ENCODE data around the gene DPF3. TPM values are rescaled to one million over a fixed set of nuclear protein-coding genes. Genes with fewer than 3 reads are reported as not detected.

The DPF3 gene
- total RNA-seq, 2 donors from 2014 or later = 11.0 TPM; not detected in 1

DNA sequence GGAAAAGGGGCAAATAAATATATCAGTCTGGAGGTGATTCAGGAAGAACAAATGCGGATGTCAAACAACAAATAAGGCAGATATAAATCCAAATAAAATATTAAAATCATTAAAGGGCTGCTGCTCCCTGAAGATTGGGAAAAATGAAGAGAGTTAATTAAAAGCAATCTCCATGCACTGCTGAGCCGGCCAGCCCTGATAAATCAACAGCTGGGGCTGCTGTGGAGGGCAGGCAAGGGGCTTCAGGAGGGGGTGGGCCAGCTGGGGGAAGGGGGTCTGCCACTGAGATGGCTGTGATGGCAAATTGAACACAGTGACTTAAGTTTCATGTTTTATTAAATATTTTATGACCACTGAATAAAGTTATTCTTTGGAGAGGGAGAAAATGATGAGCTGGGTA is 12.4 kb downstream of the DPF3 start:
- no peaks in the 10 kb centered on the region for H3K36me3 ChIP-seq
- intact Hi-C loops (cut with DNase I) = no loop called here
- WGBS = 70% methylated on average over 2 of the region's 2 CpGs
- no peak overlapping the region for H3K27ac ChIP-seq
- H3K4me3 ChIP-seq = no peak overlapping the region
- no peaks in the 10 kb centered on the region for H3K9me3 ChIP-seq
- DNase-seq (ENCODE audit: low spot score) = no peak
- H3K27me3 ChIP-seq (replicated peaks; ENCODE audit: insufficient read depth) = no peaks in the 10 kb centered on the region
- TF ChIP-seq, protein P1, sequence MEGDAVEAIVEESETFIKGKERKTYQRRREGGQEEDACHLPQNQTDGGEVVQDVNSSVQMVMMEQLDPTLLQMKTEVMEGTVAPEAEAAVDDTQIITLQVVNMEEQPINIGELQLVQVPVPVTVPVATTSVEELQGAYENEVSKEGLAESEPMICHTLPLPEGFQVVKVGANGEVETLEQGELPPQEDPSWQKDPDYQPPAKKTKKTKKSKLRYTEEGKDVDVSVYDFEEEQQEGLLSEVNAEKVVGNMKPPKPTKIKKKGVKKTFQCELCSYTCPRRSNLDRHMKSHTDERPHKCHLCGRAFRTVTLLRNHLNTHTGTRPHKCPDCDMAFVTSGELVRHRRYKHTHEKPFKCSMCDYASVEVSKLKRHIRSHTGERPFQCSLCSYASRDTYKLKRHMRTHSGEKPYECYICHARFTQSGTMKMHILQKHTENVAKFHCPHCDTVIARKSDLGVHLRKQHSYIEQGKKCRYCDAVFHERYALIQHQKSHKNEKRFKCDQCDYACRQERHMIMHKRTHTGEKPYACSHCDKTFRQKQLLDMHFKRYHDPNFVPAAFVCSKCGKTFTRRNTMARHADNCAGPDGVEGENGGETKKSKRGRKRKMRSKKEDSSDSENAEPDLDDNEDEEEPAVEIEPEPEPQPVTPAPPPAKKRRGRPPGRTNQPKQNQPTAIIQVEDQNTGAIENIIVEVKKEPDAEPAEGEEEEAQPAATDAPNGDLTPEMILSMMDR (IDR thresholded peaks at IDR 0.05) = no peak
- TF ChIP-seq POLR2A (IDR thresholded peaks at IDR 0.05) = no peak
- no peak for TF ChIP-seq POLR2AphosphoS5 (IDR thresholded peaks at IDR 0.05)
- H3K4me1 ChIP-seq (replicated peaks) = no peaks in the 10 kb centered on the region

- intact Hi-C loops (cut with DNase I) = no loop called here
- Histone ChIP-seq H3K9me3 (no peaks in the 10 kb centered on the region), H3K27ac (no peak overlapping the region), H3K36me3 (no peaks in the 10 kb centered on the region), H3K4me1 (replicated peaks) (no peaks in the 10 kb centered on the region), H3K27me3 (replicated peaks; ENCODE audit: insufficient read depth) (no peaks in the 10 kb centered on the region), H3K4me3 (no peak overlapping the region)
- TF ChIP-seq, protein P1 (IDR thresholded peaks at IDR 0.05) = no peak
- TF ChIP-seq POLR2AphosphoS5 (IDR thresholded peaks at IDR 0.05) = no peak
- no peak for TF ChIP-seq POLR2A (IDR thresholded peaks at IDR 0.05)
- DNase-seq (ENCODE audit: low spot score) = no peak
- 84% methylated on average over 2 of the region's 2 CpGs for WGBS
Measured at GRCh38 chr14:72880820-72881219, 13.1 kb downstream of the DPF3 start.

GRCh38 chr14:72880164-72880563 is 13.7 kb downstream of the DPF3 start:
- intact Hi-C loops (cut with DNase I) = no loop called here
- no peak for DNase-seq (ENCODE audit: low spot score)
- no peaks in the 10 kb centered on the region for H3K27me3 ChIP-seq (replicated peaks; ENCODE audit: insufficient read depth)
- H3K36me3 ChIP-seq = no peaks in the 10 kb centered on the region
- H3K9me3 ChIP-seq = no peaks in the 10 kb centered on the region
- TF ChIP-seq, protein P1 (IDR thresholded peaks at IDR 0.05) = no peak
- TF ChIP-seq POLR2A (IDR thresholded peaks at IDR 0.05) = no peak
- no peak for TF ChIP-seq POLR2AphosphoS5 (IDR thresholded peaks at IDR 0.05)
- H3K4me3 ChIP-seq = no peak overlapping the region
- 93% methylated on average over 2 of the region's 2 CpGs for WGBS
- H3K4me1 ChIP-seq (replicated peaks) = no peaks in the 10 kb centered on the region
- H3K27ac ChIP-seq = no peak overlapping the region

DNA sequence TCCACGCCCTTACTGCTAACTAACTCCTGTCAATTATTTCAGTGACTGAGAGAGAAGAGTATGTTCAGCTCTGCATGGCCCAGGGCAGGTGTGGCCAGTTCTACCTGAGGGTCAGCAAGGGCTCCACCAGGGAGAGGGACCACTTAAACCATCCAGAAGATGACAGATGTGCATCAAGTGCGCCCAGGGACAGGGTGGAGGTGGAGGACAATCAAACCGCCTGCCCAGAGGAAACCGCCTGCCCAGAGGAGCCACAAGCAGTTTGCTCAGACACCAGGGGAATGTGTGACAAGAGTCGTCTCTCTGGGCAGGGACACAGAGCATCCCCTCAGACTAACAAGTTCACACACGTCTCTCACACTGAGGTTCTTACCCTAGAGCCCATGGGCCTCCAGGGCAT is 14.5 kb downstream of the DPF3 start:
- H3K4me3 ChIP-seq = no peak overlapping the region
- no peaks in the 10 kb centered on the region for H3K9me3 ChIP-seq
- H3K4me1 ChIP-seq (replicated peaks) = no peaks in the 10 kb centered on the region
- intact Hi-C loops (cut with DNase I) = no loop called here
- H3K27me3 ChIP-seq (replicated peaks; ENCODE audit: insufficient read depth) = no peaks in the 10 kb centered on the region
- WGBS = 63% methylated on average over 6 of the region's 6 CpGs
- H3K27ac ChIP-seq = no peak overlapping the region
- H3K36me3 ChIP-seq = no peaks in the 10 kb centered on the region
- no peak for DNase-seq (ENCODE audit: low spot score)
- TF ChIP-seq POLR2A (IDR thresholded peaks at IDR 0.05) (no peak), POLR2AphosphoS5 (IDR thresholded peaks at IDR 0.05) (no peak)
- TF ChIP-seq, protein P1 (IDR thresholded peaks at IDR 0.05) = no peak

- intact Hi-C loops (cut with DNase I) = no loop called here
- 89% methylated on average over 5 of the region's 5 CpGs for WGBS
- Histone ChIP-seq H3K4me3 (no peak overlapping the region), H3K36me3 (no peaks in the 10 kb centered on the region), H3K9me3 (no peaks in the 10 kb centered on the region), H3K27ac (no peak overlapping the region), H3K27me3 (replicated peaks; ENCODE audit: insufficient read depth) (no peaks in the 10 kb centered on the region), H3K4me1 (replicated peaks) (no peaks in the 10 kb centered on the region)
- no peak for DNase-seq (ENCODE audit: low spot score)
- TF ChIP-seq POLR2AphosphoS5 (IDR thresholded peaks at IDR 0.05) = no peak
- TF ChIP-seq, protein P1 (IDR thresholded peaks at IDR 0.05) = no peak
- no peak for TF ChIP-seq POLR2A (IDR thresholded peaks at IDR 0.05)
Measured at GRCh38 chr14:72878746-72879145, 15.2 kb downstream of the DPF3 start.

Data from prostate gland (tissue), 2 donors.